GM10266 (cell line): ENCODE data around the gene RSRC1.

Source experiments
- DNase-seq: peaks from one replicate; pipeline ENCODE4 v3.0.0; 2012; ENCODE audit errors: extremely low spot score
- TF ChIP-seq, protein P1 (sequence below): IDR thresholded peaks from 2 replicates; pipeline ENCODE4 v1.5.1; 2012; ENCODE audit warnings: mild to moderate bottlenecking, low read depth; ENCODE audit not compliant: control insufficient read depth, insufficient read depth; ENCODE audit errors: missing control alignments

The RSRC1 gene

DNA sequence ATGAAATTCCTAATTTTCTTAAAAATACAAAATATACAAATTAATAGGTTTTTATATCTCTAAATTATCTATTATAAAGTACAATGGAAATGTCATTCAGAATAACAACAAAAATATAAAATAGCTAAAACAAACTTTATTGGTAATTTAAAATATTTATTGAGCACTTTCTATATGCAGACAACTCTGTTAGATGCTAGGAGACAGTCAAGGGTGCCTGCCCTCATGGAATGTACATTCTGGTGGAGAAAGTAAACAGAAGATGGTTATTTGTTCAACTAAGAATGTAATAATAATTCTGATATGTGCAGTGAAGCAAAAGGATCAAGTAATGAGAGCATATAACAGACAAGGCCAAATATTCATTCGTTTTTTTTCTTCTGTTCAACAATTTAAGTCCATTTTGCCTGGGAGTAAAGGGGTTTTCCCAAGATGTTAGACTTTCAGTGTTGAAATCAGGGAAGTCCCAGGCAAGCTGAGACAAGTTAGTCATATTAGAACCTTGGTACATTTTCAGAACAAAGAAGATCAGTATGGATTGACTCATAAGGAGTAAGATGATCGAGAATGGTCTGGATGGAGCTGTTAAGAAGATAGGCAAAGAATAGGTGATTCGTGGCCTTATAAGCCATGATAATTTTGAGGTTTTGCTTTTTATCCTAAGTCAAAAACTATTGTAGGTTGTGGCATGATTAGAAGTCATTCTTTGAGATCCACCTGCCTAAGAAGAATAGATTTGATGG is 310.9 kb downstream of the RSRC1 start:
- TF ChIP-seq, protein P1, sequence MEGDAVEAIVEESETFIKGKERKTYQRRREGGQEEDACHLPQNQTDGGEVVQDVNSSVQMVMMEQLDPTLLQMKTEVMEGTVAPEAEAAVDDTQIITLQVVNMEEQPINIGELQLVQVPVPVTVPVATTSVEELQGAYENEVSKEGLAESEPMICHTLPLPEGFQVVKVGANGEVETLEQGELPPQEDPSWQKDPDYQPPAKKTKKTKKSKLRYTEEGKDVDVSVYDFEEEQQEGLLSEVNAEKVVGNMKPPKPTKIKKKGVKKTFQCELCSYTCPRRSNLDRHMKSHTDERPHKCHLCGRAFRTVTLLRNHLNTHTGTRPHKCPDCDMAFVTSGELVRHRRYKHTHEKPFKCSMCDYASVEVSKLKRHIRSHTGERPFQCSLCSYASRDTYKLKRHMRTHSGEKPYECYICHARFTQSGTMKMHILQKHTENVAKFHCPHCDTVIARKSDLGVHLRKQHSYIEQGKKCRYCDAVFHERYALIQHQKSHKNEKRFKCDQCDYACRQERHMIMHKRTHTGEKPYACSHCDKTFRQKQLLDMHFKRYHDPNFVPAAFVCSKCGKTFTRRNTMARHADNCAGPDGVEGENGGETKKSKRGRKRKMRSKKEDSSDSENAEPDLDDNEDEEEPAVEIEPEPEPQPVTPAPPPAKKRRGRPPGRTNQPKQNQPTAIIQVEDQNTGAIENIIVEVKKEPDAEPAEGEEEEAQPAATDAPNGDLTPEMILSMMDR, result no peak
- DNase-seq, result peak; percentile 22

DNA sequence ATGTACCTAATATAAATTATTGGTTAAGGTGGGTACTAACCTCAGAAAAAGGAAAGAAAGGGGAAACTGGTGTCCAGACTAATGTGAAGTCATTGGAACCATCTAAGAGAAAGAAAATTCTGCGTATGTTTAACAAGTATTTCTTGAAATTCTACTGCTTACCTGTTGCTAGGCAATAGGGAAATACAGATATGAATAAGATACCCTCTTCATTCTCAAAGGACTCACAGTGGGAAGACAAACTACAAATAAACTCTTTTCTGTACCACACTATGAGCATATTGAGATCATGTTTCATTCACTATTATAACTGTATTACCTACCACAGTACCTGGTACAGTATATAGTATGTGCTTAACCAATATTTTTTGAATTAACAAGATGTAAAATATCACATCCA is 320.6 kb downstream of the RSRC1 start:
- DNase-seq, result no peak

DNA sequence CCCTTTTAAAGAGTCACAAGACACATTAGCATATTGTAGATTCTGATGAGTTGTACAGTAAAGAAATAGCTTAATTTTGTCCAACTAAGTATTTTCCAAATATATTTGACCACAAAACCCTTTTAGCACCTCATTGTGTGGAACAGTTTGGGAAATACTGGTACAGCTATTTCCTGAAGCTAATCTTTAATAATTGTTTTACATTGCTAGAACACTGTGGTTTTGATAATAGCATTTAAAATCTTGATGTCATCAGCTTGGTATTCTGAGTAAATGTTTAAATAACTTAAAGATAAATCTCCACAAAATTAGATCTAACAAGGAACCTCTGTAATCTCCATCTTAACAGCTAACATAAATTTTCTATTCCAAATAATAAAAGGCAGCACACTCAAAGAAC is 321.1 kb downstream of the RSRC1 start:
- DNase-seq, result no peak
- TF ChIP-seq, protein P1, result no peak

More for the DNA sequence above, 320.6 kb downstream of the RSRC1 start:
- TF ChIP-seq, protein P1, result no peak

DNA sequence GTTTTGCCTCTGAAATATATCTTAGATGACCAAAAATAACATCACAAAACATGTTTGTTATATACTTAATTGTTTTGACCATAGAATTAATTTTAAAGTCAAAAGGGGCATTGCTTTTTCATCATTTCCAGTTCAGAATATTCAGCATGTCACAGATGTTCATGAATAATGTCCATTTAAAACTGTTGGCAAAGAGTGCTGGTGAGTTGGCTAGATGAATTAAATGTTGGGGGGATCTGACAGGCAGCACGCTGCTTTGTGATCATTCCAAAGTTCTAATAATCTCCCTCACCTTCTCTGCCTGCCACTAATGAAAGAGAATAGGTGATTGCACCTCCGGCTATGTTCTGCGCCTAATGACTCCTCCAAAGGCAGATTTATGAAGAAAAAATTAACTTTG is 321.9 kb downstream of the RSRC1 start:
- DNase-seq, result no peak
- TF ChIP-seq, protein P1, result no peak

DNA sequence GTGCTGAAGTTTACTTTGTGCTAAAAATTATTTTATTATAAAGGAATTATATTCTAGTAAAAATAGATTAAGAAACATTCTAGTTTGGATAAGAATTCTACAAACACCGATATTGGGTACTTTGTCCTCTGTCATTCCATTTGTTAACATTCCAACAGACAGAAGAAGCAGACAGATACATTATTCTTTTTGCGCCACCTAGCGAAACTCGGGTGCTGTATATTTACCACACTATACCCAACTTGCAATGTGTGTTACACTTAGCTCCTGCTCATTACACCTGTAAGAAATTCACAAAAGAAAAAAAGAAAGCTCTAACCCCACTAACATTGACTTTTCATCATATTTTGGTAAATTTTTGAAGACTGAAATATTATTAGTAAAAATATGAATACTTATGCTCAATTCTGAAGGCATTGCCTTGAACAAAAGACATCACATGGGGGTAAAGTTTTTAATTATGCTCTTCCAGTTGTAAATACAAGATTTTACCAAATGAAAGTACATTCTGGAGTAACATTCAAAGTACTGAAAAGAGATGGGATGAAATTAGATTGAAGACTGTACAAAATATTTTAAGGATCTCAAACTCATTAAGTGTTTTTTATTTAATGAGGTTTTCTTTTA is 324.6 kb downstream of the RSRC1 start:
- TF ChIP-seq, protein P1, result peak; percentile 74
- peak; percentile 15 for DNase-seq

DNA sequence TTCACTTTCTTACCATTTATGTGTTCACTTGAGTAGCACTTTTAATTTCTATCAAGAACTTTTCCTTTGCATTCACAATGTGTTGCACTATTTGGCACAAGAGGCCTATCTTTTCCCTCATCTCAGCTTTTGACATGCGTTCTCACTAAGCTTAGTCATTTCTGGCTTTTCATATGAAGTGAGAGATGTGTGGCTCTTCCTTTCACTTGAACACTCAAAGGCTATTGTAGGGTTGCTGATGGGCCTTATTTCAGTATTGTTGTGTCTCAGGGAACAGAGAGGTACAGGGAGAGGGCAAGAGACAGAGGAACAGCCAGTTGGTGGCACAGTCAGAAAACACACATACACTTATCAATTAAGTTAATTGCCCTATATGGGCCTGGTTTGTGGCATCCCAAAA is 333.7 kb downstream of the RSRC1 start:
- DNase-seq, result no peak
- TF ChIP-seq, protein P1, result no peak

DNA sequence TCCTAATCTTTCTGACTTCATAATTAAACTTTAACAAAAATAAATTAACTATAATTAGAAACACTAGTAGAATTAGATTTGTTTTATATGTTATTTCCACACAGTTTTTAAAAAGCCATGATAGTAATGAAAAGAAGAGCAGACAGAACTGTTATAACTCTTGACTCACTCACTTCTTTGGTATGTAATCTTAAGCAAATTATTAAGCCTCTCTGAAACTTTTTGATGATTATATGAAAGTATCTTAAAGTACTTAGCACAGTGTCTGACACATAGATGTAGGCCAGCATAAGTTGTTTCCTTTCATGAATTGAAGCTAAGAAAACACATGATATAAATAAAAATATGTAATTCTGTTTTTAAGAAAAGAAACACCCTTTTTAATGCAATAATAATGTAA is 337.5 kb downstream of the RSRC1 start:
- no peak for DNase-seq
- TF ChIP-seq, protein P1, result no peak
